GM10847 (cell line): ENCODE data around the gene CACNA1C.

ENCODE experiments used
- POLR2A ChIP-seq: IDR thresholded peaks from 2 replicates; pipeline ENCODE4 v1.6.1; 2011; ENCODE audit not compliant: insufficient read length; ENCODE audit errors: extremely low read depth

CACNA1C gene

GRCh38 chr12:2385529-2385928 lies 332.7 kb downstream of the CACNA1C start:
- no peak for TF ChIP-seq POLR2A

GRCh38 chr12:2386566-2386965 lies 333.8 kb downstream of the CACNA1C start:
- no peak for TF ChIP-seq POLR2A

- TF ChIP-seq POLR2A, result no peak
Measured at GRCh38 chr12:2387103-2387834, 334.5 kb downstream of the CACNA1C start.

GRCh38 chr12:2389079-2389790 lies 336.4 kb downstream of the CACNA1C start:
- TF ChIP-seq POLR2A, result no peak

GRCh38 chr12:2390133-2390532 lies 337.3 kb downstream of the CACNA1C start:
- no peak for TF ChIP-seq POLR2A

GRCh38 chr12:2390850-2391390 lies 338.1 kb downstream of the CACNA1C start:
- TF ChIP-seq POLR2A, result no peak

- no peak for TF ChIP-seq POLR2A
Measured at GRCh38 chr12:2391740-2392331, 339.0 kb downstream of the CACNA1C start.

GRCh38 chr12:2393016-2393415 lies 340.2 kb downstream of the CACNA1C start:
- TF ChIP-seq POLR2A, result no peak

GRCh38 chr12:2393996-2394395 lies 341.2 kb downstream of the CACNA1C start:
- no peak for TF ChIP-seq POLR2A

- no peak for TF ChIP-seq POLR2A
Measured at GRCh38 chr12:2395354-2395977, 342.7 kb downstream of the CACNA1C start.

GRCh38 chr12:2396448-2396871 lies 343.7 kb downstream of the CACNA1C start:
- no peak for TF ChIP-seq POLR2A

GRCh38 chr12:2397356-2398045 lies 344.7 kb downstream of the CACNA1C start:
- no peak for TF ChIP-seq POLR2A

GRCh38 chr12:2401040-2401439 lies 348.3 kb downstream of the CACNA1C start:
- TF ChIP-seq POLR2A, result no peak

- no peak for TF ChIP-seq POLR2A
Measured at GRCh38 chr12:2402073-2402579, 349.3 kb downstream of the CACNA1C start.
